CD14-positive monocyte (primary cell): ENCODE results near the gene NDUFS1. TPM values are rescaled to one million over a fixed set of nuclear protein-coding genes. Genes with fewer than 3 reads are reported as not detected.
"Not testable (repeated sequence)": the region's sequence is repeated elsewhere in the genome, so short reads cannot be mapped to it uniquely, and the experiment has no call there.

ENCODE experiments used
- DNase-seq, 3 donors: peaks; one replicate each; pipeline ENCODE4 v3.0.0-alpha.2; 2011 to 2022
- H2AFZ ChIP-seq: 2 replicates; pipeline ENCODE4 v1.6.0; 2012; ENCODE audit warnings: mild to moderate bottlenecking, low read depth, low read length, inconsistent platforms; ENCODE audit not compliant: insufficient read depth, poor library complexity, severe bottlenecking
- H3K27ac ChIP-seq, 2 donors: 1 replicate in 1 of 2; 2 replicates in 1 of 2; pipeline ENCODE4 v1.5.1; 2012 to 2013; ENCODE audit warnings: low read length in 2 of 2, control low read depth in 1 of 2, inconsistent platforms in 1 of 2, low read depth in 1 of 2, mild to moderate bottlenecking in 1 of 2
- H3K27me3 ChIP-seq, 2 donors: one replicate each; pipeline versions ENCODE4 v1.6.0 to v1.6.1; 2011 to 2013; ENCODE audit warnings: low read length in 2 of 2; ENCODE audit not compliant: control insufficient read depth in 2 of 2, insufficient read depth in 2 of 2
- H3K36me3 ChIP-seq, 2 donors: replicated peaks in 1 of 2; 1 replicate in 1 of 2; 2 replicates in 1 of 2; pipeline versions ENCODE4 v1.5.1 to v1.6.1; 2012 to 2013; ENCODE audit warnings: low read length in 2 of 2, control low read depth in 1 of 2, inconsistent platforms in 1 of 2, mild to moderate bottlenecking in 1 of 2; ENCODE audit not compliant: insufficient read depth in 2 of 2, control insufficient read depth in 1 of 2
- H3K4me1 ChIP-seq, 2 donors: 1 replicate in 1 of 2; 2 replicates in 1 of 2; pipeline versions ENCODE4 v1.5.1 to v1.6.1; 2012 to 2013; ENCODE audit warnings: low read length in 2 of 2, control low read depth in 1 of 2, inconsistent platforms in 1 of 2, mild to moderate bottlenecking in 1 of 2, moderate library complexity in 1 of 2; ENCODE audit not compliant: insufficient read depth in 2 of 2, control insufficient read depth in 1 of 2
- H3K4me2 ChIP-seq: replicated peaks from 2 replicates; pipeline ENCODE3; 2012; ENCODE audit warnings: low read length, moderate library complexity, mild to moderate bottlenecking; ENCODE audit not compliant: poor library complexity, severe bottlenecking; ENCODE audit errors: extremely low read depth
- H3K4me3 ChIP-seq, 3 experiments: fragments of 200-600 bp in 1 of 3; sonication (generic) in 1 of 3; replicated peaks in 1 of 3; 1 replicate in 2 of 3; 2 replicates in 1 of 3; pipeline ENCODE4 v1.5.1; 2011 to 2013; ENCODE audit warnings: low read length in 3 of 3, mild to moderate bottlenecking in 3 of 3, control low read depth in 2 of 3, low read depth in 2 of 3, inconsistent platforms in 1 of 3, moderate library complexity in 1 of 3
- H3K79me2 ChIP-seq: 2 replicates; pipeline ENCODE4 v1.6.0; 2012; ENCODE audit warnings: mild to moderate bottlenecking, control low read depth, inconsistent platforms, low read length, moderate library complexity; ENCODE audit not compliant: insufficient read depth
- H3K9ac ChIP-seq: 2 replicates; pipeline ENCODE4 v1.6.0; 2017; ENCODE audit warnings: low read length, mild to moderate bottlenecking; ENCODE audit not compliant: insufficient read depth, poor library complexity, severe bottlenecking
- H3K9me3 ChIP-seq, 2 donors: replicated peaks in 1 of 2; 1 replicate in 1 of 2; 2 replicates in 1 of 2; pipeline versions ENCODE4 v1.5.1 to v1.6.1; 2012 to 2013; ENCODE audit warnings: low read length in 2 of 2, control low read depth in 1 of 2; ENCODE audit not compliant: control insufficient read depth in 1 of 2, insufficient read depth in 1 of 2
- H4K20me1 ChIP-seq: 2 replicates; pipeline ENCODE4 v1.6.0; 2012; ENCODE audit warnings: mild to moderate bottlenecking, low read length, control low read depth, moderate library complexity; ENCODE audit not compliant: insufficient read depth
- H3K27ac Mint-ChIP-seq, 7 donors: one replicate each; pipeline ENCODE4 v1.8.0; 2020; ENCODE audit warnings: mild to moderate bottlenecking in 7 of 7, mixed read lengths in 7 of 7, moderate library complexity in 6 of 7, inconsistent platforms in 2 of 7
- H3K27me3 Mint-ChIP-seq, 3 donors: one replicate each; pipeline ENCODE4 v1.8.0; 2021 to 2022; ENCODE audit warnings: low read depth in 3 of 3, mild to moderate bottlenecking in 3 of 3, mixed read lengths in 3 of 3, moderate library complexity in 3 of 3, inconsistent platforms in 1 of 3
- H3K36me3 Mint-ChIP-seq, 2 donors: one replicate each; pipeline ENCODE4 v1.8.0; 2020; ENCODE audit warnings: mixed read lengths in 2 of 2, inconsistent platforms in 1 of 2, mild to moderate bottlenecking in 1 of 2
- H3K4me1 Mint-ChIP-seq: one replicate; pipeline ENCODE4 v1.8.0; 2020; ENCODE audit warnings: mild to moderate bottlenecking, mixed read lengths
- H3K4me3 Mint-ChIP-seq, 2 donors: one replicate each; pipeline ENCODE4 v1.8.0; 2020; ENCODE audit warnings: mild to moderate bottlenecking in 2 of 2, mixed read lengths in 2 of 2, moderate library complexity in 1 of 2
- H3K9me3 Mint-ChIP-seq, 7 donors: one replicate each; pipeline ENCODE4 v1.8.0; 2020 to 2022; ENCODE audit warnings: mixed read lengths in 7 of 7, mild to moderate bottlenecking in 6 of 7, moderate library complexity in 6 of 7, inconsistent platforms in 2 of 7
- CTCF ChIP-seq: fragments of 200-600 bp; IDR thresholded peaks from one replicate; pipeline ENCODE4 v1.8.0; 2022; ENCODE audit warnings: antibody characterized with exemption, mild to moderate bottlenecking
- WGBS: methylation state at CpG from one replicate; pipeline ENCODE4 v1.1.5; 2013; ENCODE audit warnings: missing lambda C conversion rate; ENCODE audit not compliant: insufficient coverage; 5-methylcytosine and 5-hydroxymethylcytosine counted together
- intact Hi-C, 2 donors: fragments of 100-400 bp; cut with micrococcal nuclease; formaldehyde crosslinking; loops; one replicate each; pipeline versions ENCODE4 v1.15.0 to v1.15.1; 2023
- polyA plus RNA-seq, 3 donors: library from polyadenylated mRNA; depleted of rRNA in 1 of 3; unstranded in 2 of 3; stranded (reverse) in 1 of 3; fragments of 300-500 nt in 2 of 3; fragments of >200 nt in 1 of 3; fragmentation: Illumina TruSeq in 2 of 3; gene quantifications; 1 replicate in 2 of 3; 2 replicates in 1 of 3; pipeline ENCODE4 v1.2.3, GENCODE V29; 2012 to 2021

Gene NDUFS1
- polyA plus RNA-seq, 3 donors, result 22.8 to 43.9 (median 37.9) TPM

DNA sequence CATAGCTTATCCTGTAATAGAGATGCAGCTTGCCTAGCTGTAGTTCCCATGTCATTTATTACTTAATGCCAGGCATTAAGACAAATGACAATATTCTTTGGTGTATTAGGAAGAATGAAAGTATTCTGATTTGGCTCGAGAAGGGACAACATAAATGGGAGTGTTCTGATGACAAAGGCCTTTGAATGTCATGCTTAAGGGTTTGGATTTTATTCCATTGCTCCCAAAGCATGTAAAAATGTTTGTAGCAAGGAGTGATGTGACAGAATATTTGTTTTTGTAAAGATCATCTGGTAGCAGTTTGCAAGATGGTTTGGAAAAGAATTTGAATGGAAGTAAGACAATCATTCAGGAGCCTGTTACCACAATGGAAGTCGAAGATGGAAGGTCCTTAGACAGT, 30.9 kb upstream of the NDUFS1 start:
- no peaks in the 10 kb centered on the region for H3K36me3 ChIP-seq
- H3K4me2 ChIP-seq, result no peak overlapping the region
- Mint-ChIP-seq H3K4me1 (peaks cover 6% of the 10 kb centered on the region), H3K4me3 (no peak overlapping the region), H3K27ac (no peak overlapping the region), H3K36me3 (no peaks in the 10 kb centered on the region), H3K27me3 (peaks cover 5 to 17% (median 16%) of the 10 kb centered on the region in 3 donors), H3K9me3 (peaks cover 0 to 3% (median 0%) of the 10 kb centered on the region in 7 donors)
- no peaks in the 10 kb centered on the region for H3K79me2 ChIP-seq
- WGBS, result 85% methylated on average over 1 of the region's 2 CpGs
- no peak overlapping the region for H3K9ac ChIP-seq
- H3K4me1 ChIP-seq, result peaks cover 0 to 7% of the 10 kb centered on the region in 2 donors
- H3K9me3 ChIP-seq, result no peaks in the 10 kb centered on the region
- H3K27me3 ChIP-seq, result peaks cover 0 to 3% of the 10 kb centered on the region in 2 donors
- H3K27ac ChIP-seq, result no peak overlapping the region
- intact Hi-C loops, result no loop called here
- no peaks in the 10 kb centered on the region for H4K20me1 ChIP-seq
- TF ChIP-seq CTCF, result no peak
- no peak for DNase-seq
- H2AFZ ChIP-seq, result no peak overlapping the region
- no peak overlapping the region for H3K4me3 ChIP-seq

GRCh38 chr2:206189691-206190090, 30.4 kb upstream of the NDUFS1 start:
- TF ChIP-seq CTCF, result no peak
- Mint-ChIP-seq H3K27ac (no peak overlapping the region), H3K27me3 (peaks cover 5 to 17% (median 13%) of the 10 kb centered on the region in 3 donors), H3K36me3 (no peaks in the 10 kb centered on the region), H3K4me3 (no peak overlapping the region), H3K9me3 (peaks cover 0 to under 1% (median 0%) of the 10 kb centered on the region in 7 donors), H3K4me1 (peaks cover 6% of the 10 kb centered on the region)
- H3K79me2 ChIP-seq, result no peaks in the 10 kb centered on the region
- no peak for DNase-seq
- no peak overlapping the region for H3K4me3 ChIP-seq
- H3K27me3 ChIP-seq, result peaks cover 0 to 3% of the 10 kb centered on the region in 2 donors
- no peaks in the 10 kb centered on the region for H3K9me3 ChIP-seq
- no peak overlapping the region for H3K9ac ChIP-seq
- no peak overlapping the region for H2AFZ ChIP-seq
- H3K4me1 ChIP-seq, result peaks cover 0 to 7% of the 10 kb centered on the region in 2 donors
- no peak overlapping the region for H3K4me2 ChIP-seq
- H3K36me3 ChIP-seq, result no peaks in the 10 kb centered on the region
- H3K27ac ChIP-seq, result no peak overlapping the region
- intact Hi-C loops, result no loop called here
- no CpG with 5 or more reads among the region's 3 CpGs for WGBS
- no peaks in the 10 kb centered on the region for H4K20me1 ChIP-seq

DNA sequence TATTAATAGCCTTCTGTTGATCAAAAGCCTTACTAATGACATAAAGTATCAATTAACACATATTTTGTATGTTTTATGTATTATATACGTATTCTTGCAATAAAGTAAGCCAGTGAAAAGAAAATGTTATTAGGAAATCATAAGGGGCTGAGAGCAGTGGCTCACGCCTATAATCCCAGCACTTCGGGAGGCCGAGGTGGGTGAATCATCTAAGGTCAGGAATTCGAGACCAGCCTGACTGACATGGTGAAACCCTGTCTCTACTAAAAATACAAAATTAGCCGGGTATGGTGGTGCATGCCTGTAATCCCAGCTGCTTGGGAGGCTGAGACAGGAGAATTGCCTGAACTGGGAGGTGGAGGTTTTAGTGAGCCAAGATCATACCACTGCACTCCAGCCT, 22.3 kb upstream of the NDUFS1 start:
- intact Hi-C loops, H3K27ac ChIP-seq, H3K36me3 ChIP-seq, H3K4me2 ChIP-seq, H3K9me3 Mint-ChIP-seq, H3K4me1 ChIP-seq, H3K4me1 Mint-ChIP-seq, H3K79me2 ChIP-seq, H3K9ac ChIP-seq, DNase-seq, H3K36me3 Mint-ChIP-seq, H4K20me1 ChIP-seq, H3K27me3 ChIP-seq, H2AFZ ChIP-seq, H3K4me3 Mint-ChIP-seq, H3K4me3 ChIP-seq, H3K27ac Mint-ChIP-seq, H3K9me3 ChIP-seq: not testable (repeated sequence)
- H3K27me3 Mint-ChIP-seq, result peaks cover 5 to 12% (median 10%) of the 10 kb centered on the region in 3 donors
- 100% methylated on average over 3 of the region's 6 CpGs for WGBS
